ACC112 (cell line): ENCODE measurements around the gene ADK.

Experiments used
- H2AFZ ChIP-seq: fragments of 200-600 bp; sonication (generic); one replicate; pipeline ENCODE4 v1.6.0; 2017; ENCODE audit warnings: antibody characterized with exemption, low read length; ENCODE audit not compliant: unreplicated experiment
- H3K27ac ChIP-seq: fragments of 200-600 bp; sonication (generic); 2 replicates; pipeline ENCODE4 v1.5.1; 2014; ENCODE audit warnings: low read depth, mild to moderate bottlenecking, antibody characterized with exemption, low read length, moderate library complexity
- H3K27me3 ChIP-seq: fragments of 200-600 bp; sonication (generic); 2 replicates; pipeline ENCODE4 v1.6.1; 2014; ENCODE audit warnings: mild to moderate bottlenecking, antibody characterized with exemption, low read length, moderate library complexity, mixed read lengths; ENCODE audit not compliant: insufficient read depth
- H3K36me3 ChIP-seq: fragments of 200-600 bp; sonication (generic); 2 replicates; pipeline ENCODE4 v1.6.1; 2016; ENCODE audit warnings: mild to moderate bottlenecking, antibody characterized with exemption, low read length, moderate library complexity, mixed read lengths; ENCODE audit not compliant: insufficient read depth
- H3K4me1 ChIP-seq: fragments of 200-600 bp; sonication (generic); one replicate; pipeline ENCODE4 v1.6.1; 2016; ENCODE audit warnings: low read length, mixed read lengths; ENCODE audit not compliant: insufficient read depth, unreplicated experiment, control insufficient read depth
- H3K4me3 ChIP-seq: fragments of 200-600 bp; sonication (generic); 2 replicates; pipeline ENCODE4 v1.5.1; 2014; ENCODE audit warnings: mild to moderate bottlenecking, low read depth, low read length
- H3K79me2 ChIP-seq: fragments of 200-600 bp; sonication (generic); one replicate; pipeline ENCODE4 v1.6.0; 2016; ENCODE audit warnings: low read length; ENCODE audit not compliant: control insufficient read depth, unreplicated experiment, insufficient read depth

ADK gene

GRCh38 chr10:74704629-74705357, 553.8 kb downstream of the ADK start:
- no peak overlapping the region for H3K27ac ChIP-seq
- no peaks in the 10 kb centered on the region for H3K79me2 ChIP-seq
- no peak overlapping the region for H3K4me3 ChIP-seq
- no peaks in the 10 kb centered on the region for H3K4me1 ChIP-seq
- no peaks in the 10 kb centered on the region for H3K27me3 ChIP-seq
- peaks cover 5% of the 10 kb centered on the region for H3K36me3 ChIP-seq
- no peak overlapping the region for H2AFZ ChIP-seq

GRCh38 chr10:74705358-74705980, 554.4 kb downstream of the ADK start:
- Histone ChIP-seq H3K27me3 (no peaks in the 10 kb centered on the region), H3K27ac (no peak overlapping the region), H3K4me3 (no peak overlapping the region), H3K4me1 (no peaks in the 10 kb centered on the region), H3K36me3 (peaks cover 5% of the 10 kb centered on the region), H2AFZ (no peak overlapping the region), H3K79me2 (no peaks in the 10 kb centered on the region)

GRCh38 chr10:74706966-74707365, 555.9 kb downstream of the ADK start:
- H3K36me3 ChIP-seq, result peaks cover 5% of the 10 kb centered on the region

GRCh38 chr10:74708246-74708645, 557.2 kb downstream of the ADK start:
- no peaks in the 10 kb centered on the region for H3K79me2 ChIP-seq
- no peak overlapping the region for H3K27ac ChIP-seq
- no peaks in the 10 kb centered on the region for H3K4me1 ChIP-seq
- no peaks in the 10 kb centered on the region for H3K27me3 ChIP-seq
- H3K4me3 ChIP-seq, result no peak overlapping the region
- peaks cover 5% of the 10 kb centered on the region for H3K36me3 ChIP-seq
- no peak overlapping the region for H2AFZ ChIP-seq

More at GRCh38 chr10:74706966-74707365, 555.9 kb downstream of the ADK start:
- H3K27ac ChIP-seq, result no peak overlapping the region
- H3K79me2 ChIP-seq, result no peaks in the 10 kb centered on the region
- H3K4me3 ChIP-seq, result no peak overlapping the region
- H3K4me1 ChIP-seq, result no peaks in the 10 kb centered on the region
- H3K27me3 ChIP-seq, result no peaks in the 10 kb centered on the region
- H2AFZ ChIP-seq, result no peak overlapping the region

- no peak overlapping the region for H3K27ac ChIP-seq
- no peaks in the 10 kb centered on the region for H3K79me2 ChIP-seq
- H3K4me1 ChIP-seq, result no peaks in the 10 kb centered on the region
- no peak overlapping the region for H3K4me3 ChIP-seq
- H3K36me3 ChIP-seq, result peaks cover 10% of the 10 kb centered on the region
- H2AFZ ChIP-seq, result no peak overlapping the region
- no peaks in the 10 kb centered on the region for H3K27me3 ChIP-seq
Observed at GRCh38 chr10:74718208-74718607, 567.2 kb downstream of the ADK start.

- no peaks in the 10 kb centered on the region for H3K4me1 ChIP-seq
- H3K27ac ChIP-seq, result no peak overlapping the region
- no peaks in the 10 kb centered on the region for H3K79me2 ChIP-seq
- no peaks in the 10 kb centered on the region for H3K27me3 ChIP-seq
- H3K4me3 ChIP-seq, result no peak overlapping the region
- no peaks in the 10 kb centered on the region for H3K36me3 ChIP-seq
- no peak overlapping the region for H2AFZ ChIP-seq
Observed at GRCh38 chr10:74728225-74728624, 577.2 kb downstream of the ADK start.

GRCh38 chr10:74730246-74730645, 579.2 kb downstream of the ADK start:
- Histone ChIP-seq H3K4me3 (no peak overlapping the region), H3K4me1 (no peaks in the 10 kb centered on the region), H3K27me3 (no peaks in the 10 kb centered on the region), H3K79me2 (no peaks in the 10 kb centered on the region), H3K27ac (no peak overlapping the region), H2AFZ (no peak overlapping the region), H3K36me3 (no peaks in the 10 kb centered on the region)

- Histone ChIP-seq H3K4me3 (no peak overlapping the region), H3K4me1 (no peaks in the 10 kb centered on the region), H2AFZ (no peak overlapping the region), H3K27ac (no peak overlapping the region), H3K27me3 (no peaks in the 10 kb centered on the region), H3K79me2 (no peaks in the 10 kb centered on the region), H3K36me3 (no peaks in the 10 kb centered on the region)
Observed at GRCh38 chr10:74733612-74734011, 582.6 kb downstream of the ADK start.

- Histone ChIP-seq H3K4me3 (no peak overlapping the region), H2AFZ (no peak overlapping the region), H3K4me1 (no peaks in the 10 kb centered on the region), H3K36me3 (no peaks in the 10 kb centered on the region), H3K79me2 (no peaks in the 10 kb centered on the region), H3K27me3 (no peaks in the 10 kb centered on the region), H3K27ac (no peak overlapping the region)
Observed at GRCh38 chr10:74736029-74736428, 585.0 kb downstream of the ADK start.

GRCh38 chr10:74738052-74738451, 587.0 kb downstream of the ADK start:
- Histone ChIP-seq H3K79me2 (no peaks in the 10 kb centered on the region), H3K27me3 (no peaks in the 10 kb centered on the region), H3K27ac (no peak overlapping the region), H3K4me1 (no peaks in the 10 kb centered on the region), H2AFZ (no peak overlapping the region), H3K4me3 (no peak overlapping the region), H3K36me3 (no peaks in the 10 kb centered on the region)

- Histone ChIP-seq H3K4me3 (no peak overlapping the region), H3K36me3 (no peaks in the 10 kb centered on the region), H2AFZ (no peak overlapping the region), H3K79me2 (no peaks in the 10 kb centered on the region), H3K27me3 (no peaks in the 10 kb centered on the region), H3K27ac (no peak overlapping the region), H3K4me1 (no peaks in the 10 kb centered on the region)
Observed at GRCh38 chr10:74738542-74738941, 587.5 kb downstream of the ADK start.
